Endodermal cell (in vitro differentiated cells): ENCODE data around the gene ARHGAP8. TPM values are rescaled to one million over a fixed set of nuclear protein-coding genes. Genes with fewer than 3 reads are reported as not detected.

Source experiments
- DNase-seq: peaks from one replicate; pipeline ENCODE4 v3.0.0-alpha.2; 2017
- H3K27ac ChIP-seq: 2 replicates; pipeline ENCODE4 v1.5.1; 2013; ENCODE audit warnings: mild to moderate bottlenecking, low read depth, low read length, moderate library complexity
- H3K27me3 ChIP-seq: 2 replicates; pipeline ENCODE4 v1.6.1; 2013; ENCODE audit warnings: mild to moderate bottlenecking, low read length, moderate library complexity; ENCODE audit not compliant: insufficient read depth, control insufficient read depth, poor library complexity, severe bottlenecking
- H3K36me3 ChIP-seq: 2 replicates; pipeline ENCODE4 v1.7.0; 2013; ENCODE audit warnings: mild to moderate bottlenecking, low read length, moderate library complexity; ENCODE audit not compliant: control insufficient read depth, insufficient read depth
- H3K4me1 ChIP-seq: one replicate; pipeline ENCODE4 v1.7.0; 2013; ENCODE audit warnings: low read length; ENCODE audit not compliant: control insufficient read depth, insufficient read depth
- H3K4me3 ChIP-seq: 2 replicates; pipeline ENCODE4 v1.5.1; 2013; ENCODE audit warnings: mild to moderate bottlenecking, low read length, moderate library complexity
- H3K9ac ChIP-seq: 2 replicates; pipeline ENCODE4 v1.6.1; 2013; ENCODE audit warnings: mild to moderate bottlenecking, low read length, moderate library complexity; ENCODE audit not compliant: poor library complexity, severe bottlenecking; ENCODE audit errors: extremely low read depth
- H3K9me3 ChIP-seq: 2 replicates; pipeline ENCODE4 v1.6.1; 2013; ENCODE audit warnings: mild to moderate bottlenecking, low read length, moderate library complexity; ENCODE audit not compliant: control insufficient read depth
- H3K27ac Mint-ChIP-seq: 2 replicates; pipeline ENCODE4 v1.8.0; 2020; ENCODE audit warnings: mixed read lengths
- H3K27me3 Mint-ChIP-seq: 2 replicates; pipeline ENCODE4 v1.8.0; 2021; ENCODE audit warnings: mild to moderate bottlenecking, mixed read lengths; ENCODE audit not compliant: insufficient read depth
- H3K36me3 Mint-ChIP-seq: 2 replicates; pipeline ENCODE4 v1.8.0; 2020; ENCODE audit warnings: low read depth, mixed read lengths
- H3K4me1 Mint-ChIP-seq: 2 replicates; pipeline ENCODE4 v1.8.0; 2020; ENCODE audit warnings: mixed read lengths
- H3K4me3 Mint-ChIP-seq: 2 replicates; pipeline ENCODE4 v1.8.0; 2020; ENCODE audit warnings: mild to moderate bottlenecking, moderate library complexity, mixed read lengths
- H3K9me3 Mint-ChIP-seq: 2 replicates; pipeline ENCODE4 v1.8.0; 2020; ENCODE audit warnings: mild to moderate bottlenecking, mixed read lengths
- WGBS, 2 experiments: methylation state at CpG; one replicate each; pipeline versions ENCODE4 v1.1.5 to v1.1.7; 2013; ENCODE audit warnings: missing lambda C conversion rate in 2 of 2, mixed read lengths in 1 of 2; ENCODE audit not compliant: insufficient coverage in 1 of 2, insufficient read length in 1 of 2; 5-methylcytosine and 5-hydroxymethylcytosine counted together
- total RNA-seq, 2 donors: library from RNA; stranded (reverse); fragmentation: NEBNext Ultra II Directional in 1 of 2; extraction: Animal tissue kit (Norgen Biotek cat#: 25700) in 1 of 2; gene quantifications; 2 replicates in 1 of 2; 3 replicates in 1 of 2; pipeline ENCODE4 v1.2.1, GENCODE V29; 2021
- TF ChIP-seq, protein P1 (sequence below): fragments of 200-600 bp; sonication (generic); conservative IDR thresholded peaks from 2 replicates; pipeline ENCODE4 v1.5.0; 2021; ENCODE audit warnings: antibody characterized with exemption, mild to moderate bottlenecking

Gene ARHGAP8
- total RNA-seq, 2 donors from 2014 or later, result 45.2 to 51.3 TPM

- Histone ChIP-seq H3K9me3 (peaks cover 22% of the 10 kb centered on the region), H3K36me3 (peaks cover 40% of the 10 kb centered on the region), H3K27me3 (no peaks in the 10 kb centered on the region), H3K27ac (no peak overlapping the region), H3K4me3 (no peak overlapping the region), H3K4me1 (no peaks in the 10 kb centered on the region), H3K9ac (no peak overlapping the region)
- H3K4me1 Mint-ChIP-seq, result peaks cover 9% of the 10 kb centered on the region
- TF ChIP-seq, protein P1, sequence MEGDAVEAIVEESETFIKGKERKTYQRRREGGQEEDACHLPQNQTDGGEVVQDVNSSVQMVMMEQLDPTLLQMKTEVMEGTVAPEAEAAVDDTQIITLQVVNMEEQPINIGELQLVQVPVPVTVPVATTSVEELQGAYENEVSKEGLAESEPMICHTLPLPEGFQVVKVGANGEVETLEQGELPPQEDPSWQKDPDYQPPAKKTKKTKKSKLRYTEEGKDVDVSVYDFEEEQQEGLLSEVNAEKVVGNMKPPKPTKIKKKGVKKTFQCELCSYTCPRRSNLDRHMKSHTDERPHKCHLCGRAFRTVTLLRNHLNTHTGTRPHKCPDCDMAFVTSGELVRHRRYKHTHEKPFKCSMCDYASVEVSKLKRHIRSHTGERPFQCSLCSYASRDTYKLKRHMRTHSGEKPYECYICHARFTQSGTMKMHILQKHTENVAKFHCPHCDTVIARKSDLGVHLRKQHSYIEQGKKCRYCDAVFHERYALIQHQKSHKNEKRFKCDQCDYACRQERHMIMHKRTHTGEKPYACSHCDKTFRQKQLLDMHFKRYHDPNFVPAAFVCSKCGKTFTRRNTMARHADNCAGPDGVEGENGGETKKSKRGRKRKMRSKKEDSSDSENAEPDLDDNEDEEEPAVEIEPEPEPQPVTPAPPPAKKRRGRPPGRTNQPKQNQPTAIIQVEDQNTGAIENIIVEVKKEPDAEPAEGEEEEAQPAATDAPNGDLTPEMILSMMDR, result no peak
- peaks cover 24% of the 10 kb centered on the region for H3K9me3 Mint-ChIP-seq
- peaks cover 37% of the 10 kb centered on the region for H3K36me3 Mint-ChIP-seq
- DNase-seq, result no peak
- WGBS, 2 experiments, result 95 to 98% methylated on average over 3 of the region's 3 CpGs
- no peak overlapping the region for H3K4me3 Mint-ChIP-seq
- H3K27me3 Mint-ChIP-seq, result no peaks in the 10 kb centered on the region
- no peak overlapping the region for H3K27ac Mint-ChIP-seq
These were observed 119.4 kb downstream of the ARHGAP8 start for GRCh38 chr22:44871782-44872181.

DNA sequence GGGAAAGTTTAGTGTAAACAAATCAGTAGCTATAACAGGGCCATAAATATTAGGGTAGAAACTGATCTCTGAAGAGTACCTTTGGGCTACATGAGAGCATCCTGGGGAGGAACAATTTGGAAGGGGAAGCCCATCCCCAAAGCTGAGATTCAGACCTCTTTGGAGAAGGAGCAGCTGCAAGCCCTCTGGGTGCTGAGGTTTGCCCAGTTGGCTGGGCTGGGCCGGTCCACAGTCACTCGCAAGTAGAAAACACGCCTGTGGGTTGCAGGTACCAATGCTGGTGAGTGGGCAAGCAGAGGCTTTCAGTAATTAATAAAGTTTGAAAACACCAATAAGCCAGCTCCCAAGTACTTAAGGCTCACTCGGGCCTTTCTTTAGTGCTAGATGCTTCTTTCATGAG lies 124.5 kb downstream of the ARHGAP8 start:
- peaks cover 59% of the 10 kb centered on the region for H3K36me3 Mint-ChIP-seq

DNA sequence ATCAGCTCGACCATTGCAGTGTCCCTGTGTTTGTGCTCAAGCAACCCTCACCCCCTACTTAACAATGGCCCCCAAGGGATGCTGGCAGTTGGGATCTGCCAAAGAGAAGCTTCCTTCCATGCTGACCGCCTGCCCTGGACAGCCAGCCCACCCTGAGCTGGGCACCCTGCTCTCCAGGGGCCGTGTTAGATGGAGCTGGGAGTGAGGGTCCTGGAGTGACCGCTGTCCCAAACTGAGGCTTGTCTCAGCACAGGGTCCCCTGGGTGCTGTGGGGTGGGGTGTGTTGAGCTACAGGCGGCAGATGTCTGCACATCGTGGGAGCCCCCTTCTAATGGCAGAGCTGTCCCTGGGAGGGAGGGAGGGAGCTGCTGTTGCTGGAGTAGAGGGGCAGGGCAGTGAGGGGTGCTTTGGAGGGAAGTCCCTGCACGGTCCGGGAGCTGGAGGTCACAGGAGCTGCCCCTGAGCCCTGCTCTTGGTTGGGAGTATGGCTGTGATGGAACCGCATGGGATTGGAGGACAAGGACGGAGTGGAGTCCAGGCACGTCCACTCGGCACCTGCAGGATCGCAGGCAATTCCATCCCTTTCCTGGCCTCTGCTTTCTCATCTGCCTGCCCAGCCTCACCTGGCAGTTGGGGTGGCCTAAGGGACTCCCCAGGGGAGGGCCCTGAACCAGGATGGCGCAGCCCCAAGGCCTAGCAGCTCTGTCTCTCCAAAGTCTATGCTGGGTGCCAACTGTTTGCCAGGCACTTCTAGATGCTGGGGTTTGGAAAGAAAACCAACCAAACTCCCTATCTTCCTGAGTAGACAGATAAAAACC lies 126.3 kb downstream of the ARHGAP8 start:
- Histone ChIP-seq H3K9me3 (peaks cover 17% of the 10 kb centered on the region), H3K27ac (no peak overlapping the region), H3K27me3 (no peaks in the 10 kb centered on the region), H3K36me3 (peaks cover 46% of the 10 kb centered on the region), H3K9ac (no peak overlapping the region), H3K4me1 (no peaks in the 10 kb centered on the region), H3K4me3 (no peak overlapping the region)
- 88 to 95% methylated on average over 4 to 14 of the region's 14 CpGs for WGBS, 2 experiments
- H3K27me3 Mint-ChIP-seq, result no peaks in the 10 kb centered on the region
- peaks cover 16% of the 10 kb centered on the region for H3K9me3 Mint-ChIP-seq
- DNase-seq, result peak; percentile 40
- H3K36me3 Mint-ChIP-seq, result peaks cover 50% of the 10 kb centered on the region
- H3K4me1 Mint-ChIP-seq, result no peaks in the 10 kb centered on the region
- no peak overlapping the region for H3K4me3 Mint-ChIP-seq
- no peak overlapping the region for H3K27ac Mint-ChIP-seq
- TF ChIP-seq, protein P1, result no peak

More for the DNA sequence above, 124.5 kb downstream of the ARHGAP8 start:
- peaks cover 51% of the 10 kb centered on the region for H3K36me3 ChIP-seq
- peaks cover 23% of the 10 kb centered on the region for H3K9me3 Mint-ChIP-seq
- DNase-seq, result peak; percentile 19
- no peaks in the 10 kb centered on the region for H3K4me1 Mint-ChIP-seq
- H3K27me3 ChIP-seq, result no peaks in the 10 kb centered on the region
- no peak overlapping the region for H3K4me3 ChIP-seq
- H3K27ac ChIP-seq, result no peak overlapping the region
- WGBS, 2 experiments, result 86 to 97% methylated on average over 4 of the region's 4 CpGs
- no peaks in the 10 kb centered on the region for H3K27me3 Mint-ChIP-seq
- H3K4me1 ChIP-seq, result no peaks in the 10 kb centered on the region
- H3K9ac ChIP-seq, result no peak overlapping the region
- H3K9me3 ChIP-seq, result peaks cover 27% of the 10 kb centered on the region
- no peak overlapping the region for H3K27ac Mint-ChIP-seq
- no peak overlapping the region for H3K4me3 Mint-ChIP-seq
- TF ChIP-seq, protein P1, result no peak
